IMR-90 (cell line): ENCODE data around the gene ZCWPW1. TPM values are rescaled to one million over a fixed set of nuclear protein-coding genes. Genes with fewer than 3 reads are reported as not detected.

Experiments used
- ATAC-seq: fragments of 200-7000 bp; cut with Tn5 transposase; 2 replicates; pipeline ENCODE4 v1.9.1; 2020; ENCODE audit warnings: low read depth, mild to moderate bottlenecking, moderate library complexity
- BruUV-seq: library from RNA; stranded (reverse); fragments of 400-500 nt; replicated peaks from 2 replicates; lab custom pipeline; 2021; lab: Mats Ljungman, UMichigan
- CTCF ChIA-PET: fragments of 300-600 bp; formaldehyde crosslinking; extraction: SDS; loops from one replicate; lab custom pipeline; 2021; ENCODE audit warnings: antibody characterized with exemption; lab: Yijun Ruan, JAX
- POLR2A ChIA-PET: fragments of 300-600 bp; sonication (Branson Sonifier 250); formaldehyde crosslinking; loops from one replicate; lab custom pipeline; 2022; ENCODE audit warnings: antibody characterized with exemption; ENCODE audit not compliant: unreplicated experiment; lab: Charles Lee
- DNase-seq: peaks from one replicate; pipeline ENCODE4 v3.0.0; 2013
- H2AFZ ChIP-seq: replicated peaks from 2 replicates; pipeline ENCODE3; 2013; ENCODE audit warnings: low read length, mild to moderate bottlenecking; ENCODE audit not compliant: poor library complexity
- H2AK5ac ChIP-seq: 2 replicates; pipeline ENCODE4 v1.6.1; 2013; ENCODE audit warnings: low read depth, low read length, inconsistent platforms
- H2AK9ac ChIP-seq: replicated peaks from 2 replicates; pipeline ENCODE3; 2013; ENCODE audit warnings: mild to moderate bottlenecking, low read depth, low read length, moderate library complexity; ENCODE audit not compliant: poor library complexity
- H2BK120ac ChIP-seq: 2 replicates; pipeline ENCODE4 v1.6.1; 2013; ENCODE audit warnings: low read depth, low read length, inconsistent platforms
- H2BK15ac ChIP-seq: 3 replicates; pipeline ENCODE4 v1.6.1; 2013; ENCODE audit warnings: low read depth, low read length, inconsistent platforms
- H2BK20ac ChIP-seq: 2 replicates; pipeline ENCODE4 v1.6.1; 2013; ENCODE audit warnings: low read depth, mild to moderate bottlenecking, inconsistent platforms, low read length, moderate library complexity
- H2BK5ac ChIP-seq: 2 replicates; pipeline ENCODE4 v1.6.1; 2013; ENCODE audit warnings: mild to moderate bottlenecking, low read depth, low read length, inconsistent platforms; ENCODE audit not compliant: poor library complexity, severe bottlenecking
- H3K14ac ChIP-seq: replicated peaks from 2 replicates; pipeline ENCODE4 v1.6.1; 2013; ENCODE audit warnings: low read depth, low read length, inconsistent platforms
- H3K18ac ChIP-seq: 2 replicates; pipeline ENCODE4 v1.6.1; 2013; ENCODE audit warnings: low read depth, low read length, control low read depth
- H3K23ac ChIP-seq: 2 replicates; pipeline ENCODE4 v1.6.1; 2013; ENCODE audit warnings: low read depth, low read length, inconsistent platforms
- H3K27ac ChIP-seq: 2 replicates; pipeline ENCODE4 v1.5.1; 2013; ENCODE audit warnings: mild to moderate bottlenecking, control low read depth, low read length; ENCODE audit not compliant: insufficient read depth
- H3K27me3 ChIP-seq: 2 replicates; pipeline ENCODE4 v1.6.1; 2013; ENCODE audit warnings: low read length; ENCODE audit not compliant: control insufficient read depth, insufficient read depth
- H3K36me3 ChIP-seq: 2 replicates; pipeline ENCODE4 v1.6.1; 2013; ENCODE audit warnings: low read length, mixed read lengths; ENCODE audit not compliant: control insufficient read depth, insufficient read depth
- H3K4ac ChIP-seq: 2 replicates; pipeline ENCODE4 v1.6.1; 2013; ENCODE audit warnings: low read depth, low read length, inconsistent platforms
- H3K4me1 ChIP-seq: 2 replicates; pipeline ENCODE4 v1.6.1; 2013; ENCODE audit warnings: low read length, mixed read lengths; ENCODE audit not compliant: control insufficient read depth, insufficient read depth
- H3K4me2 ChIP-seq: 2 replicates; pipeline ENCODE4 v1.6.1; 2013; ENCODE audit warnings: low read depth, mild to moderate bottlenecking, control low read depth, low read length, moderate library complexity
- H3K4me3 ChIP-seq: 2 replicates; pipeline ENCODE4 v1.5.1; 2013; ENCODE audit warnings: low read depth, mild to moderate bottlenecking, control low read depth, low read length, moderate library complexity; ENCODE audit not compliant: insufficient read depth
- H3K56ac ChIP-seq: 2 replicates; pipeline ENCODE4 v1.6.1; 2013; ENCODE audit warnings: low read length, inconsistent platforms; ENCODE audit not compliant: insufficient read depth; ENCODE audit errors: extremely low read depth
- H3K79me1 ChIP-seq, 2 experiments: 2 replicates each; pipeline ENCODE4 v1.6.1; 2013; ENCODE audit warnings: low read length in 2 of 2, inconsistent platforms in 1 of 2, low read depth in 1 of 2
- H3K9ac ChIP-seq: 2 replicates; pipeline ENCODE4 v1.6.1; 2013; ENCODE audit warnings: low read depth, low read length, control low read depth
- H3K9me1 ChIP-seq: 2 replicates; pipeline ENCODE4 v1.6.1; 2013; ENCODE audit warnings: low read length, inconsistent platforms; ENCODE audit not compliant: insufficient read depth
- H3K9me3 ChIP-seq: 2 replicates; pipeline ENCODE4 v1.6.1; 2013; ENCODE audit warnings: low read length; ENCODE audit not compliant: control insufficient read depth, insufficient read depth
- H4K20me1 ChIP-seq: 2 replicates; pipeline ENCODE4 v1.6.1; 2013; ENCODE audit warnings: low read length, inconsistent platforms; ENCODE audit not compliant: insufficient read depth
- H4K5ac ChIP-seq: 2 replicates; pipeline ENCODE4 v1.6.1; 2013; ENCODE audit warnings: mild to moderate bottlenecking, low read depth, low read length, control low read depth
- H4K8ac ChIP-seq, 2 experiments: 2 replicates each; pipeline ENCODE4 v1.6.1; 2013; ENCODE audit warnings: low read depth in 2 of 2, low read length in 2 of 2, control low read depth in 1 of 2, inconsistent platforms in 1 of 2
- H4K91ac ChIP-seq: 2 replicates; pipeline ENCODE4 v1.6.1; 2013; ENCODE audit warnings: low read depth, low read length, inconsistent platforms; ENCODE audit not compliant: insufficient read depth
- BHLHE40 ChIP-seq: fragments of 150-350 bp; IDR thresholded peaks from 2 replicates; pipeline ENCODE4 v1.6.1; 2016; ENCODE audit warnings: mild to moderate bottlenecking, low read depth, low read length
- FOS ChIP-seq: fragments of 150-350 bp; IDR thresholded peaks from 2 replicates; pipeline ENCODE4 v1.6.1; 2016; ENCODE audit warnings: low read depth, low read length
- MAFK ChIP-seq: IDR thresholded peaks from 2 replicates; pipeline ENCODE4 v1.6.1; 2012; ENCODE audit warnings: low read depth, low read length, improper control_type of control experiment
- MAZ ChIP-seq: IDR thresholded peaks from 2 replicates; pipeline ENCODE4 v1.6.1; 2012; ENCODE audit warnings: low read depth, mild to moderate bottlenecking, low read length, improper control_type of control experiment, moderate library complexity, borderline replicate concordance
- NFE2L2 ChIP-seq: fragments of 150-350 bp; IDR thresholded peaks from 2 replicates; pipeline ENCODE4 v1.6.1; 2016; ENCODE audit warnings: low read depth, mild to moderate bottlenecking, low read length
- RAD21 ChIP-seq: IDR thresholded peaks from 2 replicates; pipeline ENCODE4 v1.6.1; 2012; ENCODE audit warnings: low read length, improper control_type of control experiment
- RCOR1 ChIP-seq: IDR thresholded peaks from 2 replicates; pipeline ENCODE4 v1.6.1; 2012; ENCODE audit warnings: mild to moderate bottlenecking, low read length, improper control_type of control experiment; ENCODE audit not compliant: insufficient replicate concordance
- RFX5 ChIP-seq: IDR thresholded peaks from 2 replicates; pipeline ENCODE4 v1.8.0; 2012; ENCODE audit warnings: low read depth, mild to moderate bottlenecking, low read length, moderate library complexity
- SMC3 ChIP-seq: fragments of 150-350 bp; IDR thresholded peaks from 2 replicates; pipeline ENCODE4 v1.6.1; 2016; ENCODE audit warnings: low read depth, mild to moderate bottlenecking, antibody characterized with exemption, low read length, moderate library complexity
- WGBS, 2 experiments: methylation state at CpG; one replicate each; pipeline versions ENCODE4 v1.1.5 to v1.1.7; 2013; ENCODE audit warnings: missing lambda C conversion rate in 2 of 2; ENCODE audit not compliant: insufficient read length in 1 of 2; ENCODE audit errors: extremely low coverage in 2 of 2; 5-methylcytosine and 5-hydroxymethylcytosine counted together
- dilution Hi-C: fragments of 300-500 bp; cut with HindIII; formaldehyde crosslinking; loops from one replicate; pipeline ENCODE4 v1.14.3; 2018; ENCODE audit warnings: low sequenced_read_pairs; ENCODE audit not compliant: unreplicated experiment
- in situ Hi-C: fragments of 300-500 bp; cut with MboI; formaldehyde crosslinking; loops from 3 replicates; pipeline ENCODE4 v1.14.3; 2019; ENCODE audit warnings: low sequenced_read_pairs, inconsistent platforms, mixed read lengths
- intact Hi-C: fragments of 100-400 bp; cut with micrococcal nuclease; formaldehyde crosslinking; loops from 2 replicates; pipeline ENCODE4 v1.10.0; 2022
- polyA plus RNA-seq, 3 experiments: library from polyadenylated mRNA; depleted of rRNA; stranded (reverse); fragments of >200 nt; gene quantifications; 2 replicates each; pipeline ENCODE4 v1.2.3, GENCODE V29; 2012; ENCODE audit warnings: low replicate concordance in 1 of 3
- total RNA-seq: library from RNA; depleted of rRNA; stranded (reverse); fragments of >200 nt; gene quantifications from 2 replicates; pipeline ENCODE4 v1.2.3, GENCODE V29; 2012
- TF ChIP-seq, protein P1 (sequence below): fragments of 150-350 bp; IDR thresholded peaks from 2 replicates; pipeline ENCODE4 v1.6.1; 2017; ENCODE audit warnings: mild to moderate bottlenecking, antibody characterized with exemption, low read length, low read depth
- TF ChIP-seq, protein P2 (sequence below): fragments of 150-350 bp; IDR thresholded peaks from 2 replicates; pipeline ENCODE4 v1.6.1; 2016; ENCODE audit warnings: low read depth, mild to moderate bottlenecking, low read length, moderate library complexity, borderline replicate concordance
- TF ChIP-seq, protein P3 (sequence below): conservative IDR thresholded peaks from 2 replicates; pipeline ENCODE4 v1.5.1; 2012; ENCODE audit warnings: mild to moderate bottlenecking, low read depth, low read length, improper control_type of control experiment

The ZCWPW1 gene
- total and polyA plus RNA-seq, 2 of the 4 experiments (the other 2 are of a cell fraction): 0.72 to 1.3 TPM

DNA sequence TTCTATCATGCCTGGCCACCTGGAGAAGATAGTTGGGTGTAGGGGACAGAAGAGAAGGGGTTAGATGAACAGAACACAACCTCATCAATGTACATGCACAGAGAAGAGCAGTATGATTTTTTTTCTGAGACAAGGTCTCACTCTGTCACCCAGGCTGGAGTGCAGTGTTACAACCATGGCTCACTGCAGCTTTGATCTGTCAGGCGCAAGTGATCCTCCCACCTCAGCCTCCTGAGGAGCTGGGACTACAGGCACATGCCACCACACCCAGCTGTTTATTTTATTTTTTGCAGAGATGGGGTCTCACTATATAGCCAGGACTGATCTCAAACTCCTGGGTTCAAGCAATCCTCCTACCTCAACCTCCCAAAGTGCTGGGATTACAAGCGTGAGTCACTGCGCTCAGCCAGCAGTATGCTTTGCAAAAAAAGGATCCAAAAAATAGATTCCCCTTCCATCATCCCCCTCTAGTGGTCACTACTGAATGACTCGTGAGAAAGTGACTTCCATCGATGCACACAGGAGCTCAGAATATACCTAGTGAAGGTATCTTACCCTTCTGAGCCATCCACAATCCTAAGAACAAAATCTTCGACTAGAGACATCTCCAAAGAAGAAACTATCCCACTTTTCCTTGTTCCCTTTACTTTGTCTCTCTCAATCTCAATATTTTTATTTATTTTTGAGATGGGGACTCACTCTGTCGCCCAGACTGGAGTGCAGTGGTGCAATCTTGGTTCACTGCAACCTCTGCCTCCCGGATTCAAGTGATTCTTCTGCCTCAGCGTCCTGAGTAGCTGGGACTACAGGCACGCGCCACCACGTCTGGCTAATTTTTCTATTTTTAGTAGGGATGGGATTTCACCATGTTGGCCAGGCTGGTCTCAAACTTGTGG, 21.0 kb downstream of the ZCWPW1 start:
- no peak overlapping the region for H3K18ac ChIP-seq
- no peak overlapping the region for H3K23ac ChIP-seq
- no peak overlapping the region for H3K27ac ChIP-seq
- no peak overlapping the region for H2BK20ac ChIP-seq
- POLR2A ChIA-PET: no interaction called here
- dilution Hi-C loops (no loop called here), in situ Hi-C loops (no loop called here), intact Hi-C loops (loop anchor here (2.0 kb wide), 1 partner anchor 275 kb away; no protein-coding TSS in a partner anchor)
- TF ChIP-seq MAFK: no peak
- peak; percentile 73 for TF ChIP-seq RAD21
- TF ChIP-seq SMC3: peak; percentile 56
- no peak for TF ChIP-seq BHLHE40
- TF ChIP-seq FOS: peak; percentile 18; the same call in 1 of the 2 replicates
- TF ChIP-seq RFX5: no peak
- TF ChIP-seq MAZ: no peak
- TF ChIP-seq, protein P1, sequence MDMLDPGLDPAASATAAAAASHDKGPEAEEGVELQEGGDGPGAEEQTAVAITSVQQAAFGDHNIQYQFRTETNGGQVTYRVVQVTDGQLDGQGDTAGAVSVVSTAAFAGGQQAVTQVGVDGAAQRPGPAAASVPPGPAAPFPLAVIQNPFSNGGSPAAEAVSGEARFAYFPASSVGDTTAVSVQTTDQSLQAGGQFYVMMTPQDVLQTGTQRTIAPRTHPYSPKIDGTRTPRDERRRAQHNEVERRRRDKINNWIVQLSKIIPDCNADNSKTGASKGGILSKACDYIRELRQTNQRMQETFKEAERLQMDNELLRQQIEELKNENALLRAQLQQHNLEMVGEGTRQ: no peak
- TF ChIP-seq, protein P2, sequence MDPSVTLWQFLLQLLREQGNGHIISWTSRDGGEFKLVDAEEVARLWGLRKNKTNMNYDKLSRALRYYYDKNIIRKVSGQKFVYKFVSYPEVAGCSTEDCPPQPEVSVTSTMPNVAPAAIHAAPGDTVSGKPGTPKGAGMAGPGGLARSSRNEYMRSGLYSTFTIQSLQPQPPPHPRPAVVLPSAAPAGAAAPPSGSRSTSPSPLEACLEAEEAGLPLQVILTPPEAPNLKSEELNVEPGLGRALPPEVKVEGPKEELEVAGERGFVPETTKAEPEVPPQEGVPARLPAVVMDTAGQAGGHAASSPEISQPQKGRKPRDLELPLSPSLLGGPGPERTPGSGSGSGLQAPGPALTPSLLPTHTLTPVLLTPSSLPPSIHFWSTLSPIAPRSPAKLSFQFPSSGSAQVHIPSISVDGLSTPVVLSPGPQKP: no peak
- TF ChIP-seq RCOR1: no peak
- TF ChIP-seq, protein P3, sequence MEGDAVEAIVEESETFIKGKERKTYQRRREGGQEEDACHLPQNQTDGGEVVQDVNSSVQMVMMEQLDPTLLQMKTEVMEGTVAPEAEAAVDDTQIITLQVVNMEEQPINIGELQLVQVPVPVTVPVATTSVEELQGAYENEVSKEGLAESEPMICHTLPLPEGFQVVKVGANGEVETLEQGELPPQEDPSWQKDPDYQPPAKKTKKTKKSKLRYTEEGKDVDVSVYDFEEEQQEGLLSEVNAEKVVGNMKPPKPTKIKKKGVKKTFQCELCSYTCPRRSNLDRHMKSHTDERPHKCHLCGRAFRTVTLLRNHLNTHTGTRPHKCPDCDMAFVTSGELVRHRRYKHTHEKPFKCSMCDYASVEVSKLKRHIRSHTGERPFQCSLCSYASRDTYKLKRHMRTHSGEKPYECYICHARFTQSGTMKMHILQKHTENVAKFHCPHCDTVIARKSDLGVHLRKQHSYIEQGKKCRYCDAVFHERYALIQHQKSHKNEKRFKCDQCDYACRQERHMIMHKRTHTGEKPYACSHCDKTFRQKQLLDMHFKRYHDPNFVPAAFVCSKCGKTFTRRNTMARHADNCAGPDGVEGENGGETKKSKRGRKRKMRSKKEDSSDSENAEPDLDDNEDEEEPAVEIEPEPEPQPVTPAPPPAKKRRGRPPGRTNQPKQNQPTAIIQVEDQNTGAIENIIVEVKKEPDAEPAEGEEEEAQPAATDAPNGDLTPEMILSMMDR: peak; percentile 75
- TF ChIP-seq NFE2L2: no peak
- H3K9me1 ChIP-seq: no peaks in the 10 kb centered on the region
- H2AK9ac ChIP-seq: no peak overlapping the region
- H3K9me3 ChIP-seq: no peaks in the 10 kb centered on the region
- no peaks in the 10 kb centered on the region for H4K20me1 ChIP-seq
- H2AFZ ChIP-seq: no peak overlapping the region
- no peaks in the 10 kb centered on the region for H3K36me3 ChIP-seq
- DNase-seq: peak; percentile 81
- H3K79me1 ChIP-seq: no peaks in the 10 kb centered on the region
- no TSS peak for BruUV-seq
- H3K27me3 ChIP-seq: peaks cover 45% of the 10 kb centered on the region
- peak; percentile 98 for ATAC-seq
- H3K4ac ChIP-seq: no peak overlapping the region
- 13% methylated on average over 2 of the region's 12 CpGs; no CpG with 5 or more reads in 1 of the 2 experiments for WGBS, 2 experiments
- no peak overlapping the region for H3K4me3 ChIP-seq
- H3K4me1 ChIP-seq: no peaks in the 10 kb centered on the region; the same call in 1 of the 2 replicates
- H4K91ac ChIP-seq: no peak overlapping the region
- no peak overlapping the region for H3K56ac ChIP-seq
- H2BK5ac ChIP-seq: no peak overlapping the region
- H2BK15ac ChIP-seq: no peak overlapping the region
- H4K5ac ChIP-seq: no peak overlapping the region
- CTCF ChIA-PET: interaction anchor here (0.5 to 1.3 kb wide), 6 partner anchors 10 to 276 kb away, joined by 3 to 4 read pairs (median 4); no protein-coding TSS in a partner anchor
- no peak overlapping the region for H2AK5ac ChIP-seq
- H3K4me2 ChIP-seq: no peak overlapping the region
- H3K9ac ChIP-seq: no peak overlapping the region
- no peak overlapping the region for H3K14ac ChIP-seq
- H2BK120ac ChIP-seq: no peak overlapping the region
- H4K8ac ChIP-seq: no peak overlapping the region
